Activated T-cell treated with anti-CD3 and anti-CD28 coated beads for 1 hour (primary cell): ENCODE data around the gene NDUFA13.

Experiments
- DNase-seq: peaks from one replicate; pipeline ENCODE4 v3.0.0-alpha.2; 2020; ENCODE audit warnings: low read depth

NDUFA13 gene

DNA sequence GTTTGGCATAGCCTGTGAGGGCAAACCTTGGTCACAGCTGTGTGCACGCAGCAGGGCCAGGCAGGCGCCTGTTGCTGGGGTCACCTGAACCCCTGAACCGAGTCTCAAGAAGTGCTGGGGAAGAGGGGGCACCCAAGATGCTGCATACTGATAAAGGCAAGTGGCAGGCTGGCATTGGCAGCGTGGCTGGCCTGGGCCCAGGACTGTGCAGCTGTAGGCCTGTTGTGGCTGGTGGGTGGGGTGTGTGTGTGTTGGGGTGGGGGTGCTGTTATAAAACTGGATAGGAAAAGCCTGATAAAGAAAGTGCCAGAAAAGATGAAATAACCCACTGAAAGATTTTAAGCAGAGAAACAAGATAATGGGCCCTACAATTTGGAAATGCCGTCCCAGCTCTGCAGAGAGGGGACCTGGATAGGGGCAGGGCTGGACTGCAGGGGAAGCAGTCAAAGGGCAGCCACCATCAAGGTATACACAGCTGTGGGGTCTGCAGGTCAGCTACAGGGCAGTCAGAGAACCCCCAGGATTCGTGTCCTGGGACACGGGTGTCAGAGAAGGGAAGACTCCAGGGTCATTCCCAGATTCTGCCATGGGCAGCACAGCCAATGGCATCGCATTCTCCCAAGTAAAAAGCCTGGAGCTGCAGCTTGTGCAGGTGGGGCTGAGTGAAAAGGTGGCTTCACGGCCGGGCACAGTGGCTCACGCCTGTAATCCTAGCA is 55.2 kb downstream of the NDUFA13 start:
- DNase-seq, result no peak

DNA sequence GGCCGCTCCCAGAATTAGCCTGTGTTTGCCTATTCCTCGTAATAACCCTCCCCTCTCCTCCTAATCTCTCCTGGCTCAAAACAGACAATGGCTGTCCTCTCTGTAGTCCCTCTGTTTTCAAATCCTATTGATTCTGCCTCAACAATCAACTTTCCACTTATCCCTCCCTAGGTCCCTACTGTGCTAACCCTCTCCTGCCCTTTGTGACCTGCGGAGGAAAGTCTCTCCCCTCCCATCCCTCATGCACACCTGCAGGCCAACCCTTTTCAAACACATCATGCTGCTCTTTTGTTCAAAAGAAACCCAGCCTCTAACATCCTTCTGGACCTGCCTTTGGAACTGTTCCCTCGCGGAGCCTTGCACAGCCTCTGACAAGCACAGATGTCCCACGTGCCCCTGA is 59.4 kb downstream of the NDUFA13 start:
- DNase-seq, result no peak
